Measurements from ENCODE around the gene FREM2.

DNA sequence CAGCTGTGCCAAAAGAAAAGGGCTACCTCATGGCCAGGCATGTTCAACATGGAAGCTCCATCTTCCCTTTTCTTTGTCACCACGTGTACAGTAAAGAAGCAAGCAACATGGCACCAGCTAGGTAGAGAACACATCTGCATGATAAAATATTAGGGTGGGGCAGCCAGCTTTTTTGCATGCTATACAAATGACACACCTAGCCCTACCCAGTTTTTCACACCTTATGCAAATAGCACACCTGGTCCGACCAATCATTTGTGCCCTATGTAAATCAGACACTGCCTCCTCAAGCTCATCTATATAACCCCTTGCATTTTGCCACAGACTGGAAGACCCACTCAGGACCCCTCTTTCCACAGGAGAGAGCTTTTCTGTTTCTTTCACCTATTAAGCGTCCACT, 218.2 kb downstream of the FREM2 start:
- TF ChIP-seq POLR2AphosphoS5 (IDR thresholded peaks at IDR 0.05; ENCODE audit: low read depth, low read length) = no peak
- no peak for TF ChIP-seq TAF1 (IDR thresholded peaks at IDR 0.05; ENCODE audit: borderline replicate concordance, insufficient read depth, low read length)
- TF ChIP-seq, protein P1, sequence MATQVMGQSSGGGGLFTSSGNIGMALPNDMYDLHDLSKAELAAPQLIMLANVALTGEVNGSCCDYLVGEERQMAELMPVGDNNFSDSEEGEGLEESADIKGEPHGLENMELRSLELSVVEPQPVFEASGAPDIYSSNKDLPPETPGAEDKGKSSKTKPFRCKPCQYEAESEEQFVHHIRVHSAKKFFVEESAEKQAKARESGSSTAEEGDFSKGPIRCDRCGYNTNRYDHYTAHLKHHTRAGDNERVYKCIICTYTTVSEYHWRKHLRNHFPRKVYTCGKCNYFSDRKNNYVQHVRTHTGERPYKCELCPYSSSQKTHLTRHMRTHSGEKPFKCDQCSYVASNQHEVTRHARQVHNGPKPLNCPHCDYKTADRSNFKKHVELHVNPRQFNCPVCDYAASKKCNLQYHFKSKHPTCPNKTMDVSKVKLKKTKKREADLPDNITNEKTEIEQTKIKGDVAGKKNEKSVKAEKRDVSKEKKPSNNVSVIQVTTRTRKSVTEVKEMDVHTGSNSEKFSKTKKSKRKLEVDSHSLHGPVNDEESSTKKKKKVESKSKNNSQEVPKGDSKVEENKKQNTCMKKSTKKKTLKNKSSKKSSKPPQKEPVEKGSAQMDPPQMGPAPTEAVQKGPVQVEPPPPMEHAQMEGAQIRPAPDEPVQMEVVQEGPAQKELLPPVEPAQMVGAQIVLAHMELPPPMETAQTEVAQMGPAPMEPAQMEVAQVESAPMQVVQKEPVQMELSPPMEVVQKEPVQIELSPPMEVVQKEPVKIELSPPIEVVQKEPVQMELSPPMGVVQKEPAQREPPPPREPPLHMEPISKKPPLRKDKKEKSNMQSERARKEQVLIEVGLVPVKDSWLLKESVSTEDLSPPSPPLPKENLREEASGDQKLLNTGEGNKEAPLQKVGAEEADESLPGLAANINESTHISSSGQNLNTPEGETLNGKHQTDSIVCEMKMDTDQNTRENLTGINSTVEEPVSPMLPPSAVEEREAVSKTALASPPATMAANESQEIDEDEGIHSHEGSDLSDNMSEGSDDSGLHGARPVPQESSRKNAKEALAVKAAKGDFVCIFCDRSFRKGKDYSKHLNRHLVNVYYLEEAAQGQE (IDR thresholded peaks at IDR 0.05; ENCODE audit: insufficient read depth in 1 of 2, low read depth in 2 of 2, low read length in 2 of 2) = no peak
